GM12874 (cell line): ENCODE data around the gene EML1.

Source experiments
- CTCF ChIP-seq: IDR thresholded peaks from 2 replicates; pipeline ENCODE4 v1.5.1; 2011; ENCODE audit warnings: low read depth, mild to moderate bottlenecking, control low read depth, low read length, moderate library complexity; ENCODE audit not compliant: insufficient read depth

EML1 gene

GRCh38 chr14:99786511-99786989 is 6.7 kb upstream of the EML1 start:
- TF ChIP-seq CTCF: no peak

- no peak for TF ChIP-seq CTCF
Measured at GRCh38 chr14:99788713-99789112, 4.5 kb upstream of the EML1 start.

DNA sequence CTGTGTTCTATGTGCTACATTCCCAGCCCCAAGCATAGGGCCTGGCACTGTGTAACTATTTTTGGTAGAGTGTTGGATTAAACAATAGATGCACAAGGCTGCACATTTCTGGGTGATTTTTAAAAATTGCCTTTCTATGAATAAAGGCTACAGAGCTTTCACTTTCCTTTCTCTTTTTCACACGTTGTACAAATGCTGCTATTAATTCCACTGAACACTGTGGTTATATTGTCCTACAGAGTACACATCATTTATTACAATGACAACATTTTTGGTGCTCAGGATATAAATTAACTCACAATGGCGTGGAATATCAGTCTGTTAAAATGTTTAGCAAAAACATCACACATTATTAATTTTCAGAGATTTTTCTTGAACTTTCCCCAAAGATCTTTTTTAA is 3.6 kb upstream of the EML1 start:
- TF ChIP-seq CTCF: no peak

- TF ChIP-seq CTCF: no peak
Measured at GRCh38 chr14:99790201-99790977, 2.8 kb upstream of the EML1 start.

DNA sequence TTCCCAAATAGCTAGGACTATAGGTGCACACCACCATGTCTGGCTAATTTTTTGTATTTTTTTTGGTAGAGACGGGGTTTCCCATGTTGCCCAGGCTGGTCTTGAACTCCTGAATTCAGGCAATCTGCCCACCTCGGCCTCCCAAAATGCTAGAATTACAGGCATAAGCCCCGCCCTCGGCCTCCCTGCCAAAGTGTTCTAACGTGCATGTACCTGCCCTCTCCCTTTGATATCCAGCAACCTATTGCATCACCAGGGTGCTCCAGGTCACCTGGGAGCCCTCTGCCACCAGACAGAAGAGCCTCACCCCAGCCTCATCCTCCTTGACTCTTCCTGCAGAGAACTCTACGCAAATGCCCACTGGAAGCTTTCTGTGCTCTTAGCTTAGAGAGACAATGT is 2.2 kb upstream of the EML1 start:
- TF ChIP-seq CTCF: no peak

- no peak for TF ChIP-seq CTCF
Measured at GRCh38 chr14:99791476-99792209, 1.6 kb upstream of the EML1 start.

GRCh38 chr14:99792210-99792535 is 1.0 kb upstream of the EML1 start:
- TF ChIP-seq CTCF: no peak
